SK-N-SH treated with all-trans-retinoic acid at 6 μM for 48 hours (cell line): ENCODE measurements around the gene OPTN.

Experiments used
- ATAC-seq: fragments of 200-7000 bp; cut with Tn5 transposase; 3 replicates; pipeline ENCODE4 v1.9.1; 2020; ENCODE audit warnings: mild to moderate bottlenecking, moderate library complexity
- ARNTL ChIP-seq: fragments of 450-650 bp; formaldehyde crosslinking; IDR thresholded peaks from 2 replicates; pipeline ENCODE4 v1.5.0; 2020; ENCODE audit warnings: low read depth, mild to moderate bottlenecking, moderate library complexity, borderline replicate concordance
- BACH2 ChIP-seq: fragments of 250-450 bp; sonication (Bioruptor Pico); IDR thresholded peaks from 2 replicates; pipeline ENCODE4 v1.9.0; 2021; ENCODE audit warnings: mild to moderate bottlenecking, borderline replicate concordance
- CSDC2 ChIP-seq: fragments of 250-450 bp; sonication (Bioruptor Pico); IDR thresholded peaks from 2 replicates; pipeline ENCODE4 v1.5.0; 2020; ENCODE audit warnings: mild to moderate bottlenecking, moderate library complexity
- CSRNP3 ChIP-seq: fragments of 250-450 bp; sonication (Bioruptor Pico); IDR thresholded peaks from 2 replicates; pipeline ENCODE4 v1.5.1; 2021; ENCODE audit warnings: mild to moderate bottlenecking, moderate library complexity
- ESRRG ChIP-seq: fragments of 250-450 bp; sonication (Bioruptor Pico); IDR thresholded peaks from 2 replicates; pipeline ENCODE4 v1.6.1; 2021; ENCODE audit warnings: mild to moderate bottlenecking
- GLIS3 ChIP-seq: fragments of 250-450 bp; sonication (Bioruptor Pico); IDR thresholded peaks from 2 replicates; pipeline ENCODE4 v1.5.0; 2020; ENCODE audit warnings: mild to moderate bottlenecking, moderate library complexity
- POU6F1 ChIP-seq: fragments of 250-450 bp; sonication (Bioruptor Pico); IDR thresholded peaks from 2 replicates; pipeline ENCODE4 v1.8.0; 2021; ENCODE audit warnings: low read depth, mild to moderate bottlenecking, moderate library complexity, borderline replicate concordance
- PPARA ChIP-seq: fragments of 250-450 bp; sonication (Bioruptor Pico); IDR thresholded peaks from 2 replicates; pipeline ENCODE4 v1.5.0; 2020; ENCODE audit warnings: mild to moderate bottlenecking, borderline replicate concordance
- RARB ChIP-seq: fragments of 250-450 bp; sonication (Bioruptor Pico); IDR thresholded peaks from 2 replicates; pipeline ENCODE4 v1.8.0; 2021; ENCODE audit warnings: mild to moderate bottlenecking, moderate library complexity
- SNAI2 ChIP-seq: fragments of 250-450 bp; sonication (Bioruptor Pico); IDR thresholded peaks from 2 replicates; pipeline ENCODE4 v1.5.0; 2020; ENCODE audit warnings: mild to moderate bottlenecking, moderate library complexity
- TCF4 ChIP-seq: fragments of 250-450 bp; sonication (Bioruptor Pico); IDR thresholded peaks from 2 replicates; pipeline ENCODE4 v1.8.0; 2021; ENCODE audit warnings: mild to moderate bottlenecking, moderate library complexity, borderline replicate concordance
- TSHZ2 ChIP-seq: fragments of 250-450 bp; sonication (Bioruptor Pico); IDR thresholded peaks from 2 replicates; pipeline ENCODE4 v1.5.0; 2020; ENCODE audit warnings: mild to moderate bottlenecking, moderate library complexity
- ZC3H10 ChIP-seq: fragments of 250-450 bp; sonication (Bioruptor Pico); IDR thresholded peaks from 2 replicates; pipeline ENCODE4 v1.5.1; 2021; ENCODE audit warnings: mild to moderate bottlenecking, moderate library complexity
- ZFP30 ChIP-seq: fragments of 450-650 bp; formaldehyde crosslinking; IDR thresholded peaks from 2 replicates; pipeline ENCODE4 v1.5.0; 2022; ENCODE audit warnings: mild to moderate bottlenecking, moderate library complexity
- ZNF565 ChIP-seq: fragments of 450-650 bp; formaldehyde crosslinking; conservative IDR thresholded peaks from 2 replicates; pipeline ENCODE4 v1.5.0; 2020; ENCODE audit warnings: low read depth, mild to moderate bottlenecking, moderate library complexity
- ZNF70 ChIP-seq: fragments of 450-650 bp; formaldehyde crosslinking; IDR thresholded peaks from 2 replicates; pipeline ENCODE4 v1.5.0; 2020; ENCODE audit warnings: mild to moderate bottlenecking, moderate library complexity
- ZNF8 ChIP-seq: fragments of 450-650 bp; formaldehyde crosslinking; IDR thresholded peaks from 2 replicates; pipeline ENCODE4 v1.5.0; 2020; ENCODE audit warnings: mild to moderate bottlenecking, moderate library complexity
- TF ChIP-seq, protein P1 (sequence below): fragments of 250-450 bp; sonication (Bioruptor Pico); IDR thresholded peaks from 2 replicates; pipeline ENCODE4 v1.5.1; 2020; ENCODE audit warnings: low read depth, mild to moderate bottlenecking, moderate library complexity

The OPTN gene

GRCh38 chr10:13105184-13105583 is 5.2 kb downstream of the OPTN start:
- ATAC-seq = no peak

DNA sequence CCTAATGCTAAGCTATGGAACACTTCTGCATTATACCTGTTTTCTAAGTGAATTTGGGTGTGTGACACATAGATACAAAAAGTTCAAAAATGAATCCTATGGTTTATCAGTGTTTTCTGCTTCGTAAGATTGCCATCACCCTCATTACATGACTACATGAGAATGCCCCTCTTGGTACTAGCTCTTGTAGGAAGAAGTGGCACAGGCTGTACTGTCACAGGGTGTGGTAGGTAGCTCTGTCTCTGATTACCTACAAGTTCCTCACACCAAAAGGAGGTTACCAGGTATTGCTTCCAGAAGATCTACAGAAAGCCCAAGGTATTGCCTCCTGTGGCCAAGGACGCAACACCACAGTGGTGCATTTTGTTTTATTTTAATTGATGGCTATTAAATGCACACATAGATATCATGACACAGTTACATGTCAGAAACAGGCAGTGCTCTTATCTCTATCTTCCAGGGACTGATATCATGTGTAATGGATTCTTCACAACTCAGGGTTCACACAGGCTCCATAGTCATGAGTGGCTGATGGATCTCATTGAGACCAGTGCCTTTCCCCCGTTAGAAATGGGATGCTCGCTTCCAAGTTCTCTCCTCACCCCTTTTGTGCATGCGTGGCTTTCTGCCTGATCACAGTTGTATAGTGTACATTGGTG is 6.6 kb downstream of the OPTN start:
- no peak for ATAC-seq
- TF ChIP-seq PPARA (CRISPR knock-in tag) (no peak), POU6F1 (CRISPR knock-in tag) (no peak), ZNF70 (no peak)

More at GRCh38 chr10:13105184-13105583, 5.2 kb downstream of the OPTN start:
- TF ChIP-seq POU6F1 (CRISPR knock-in tag) (no peak), ARNTL (CRISPR knock-in tag) (no peak)

DNA sequence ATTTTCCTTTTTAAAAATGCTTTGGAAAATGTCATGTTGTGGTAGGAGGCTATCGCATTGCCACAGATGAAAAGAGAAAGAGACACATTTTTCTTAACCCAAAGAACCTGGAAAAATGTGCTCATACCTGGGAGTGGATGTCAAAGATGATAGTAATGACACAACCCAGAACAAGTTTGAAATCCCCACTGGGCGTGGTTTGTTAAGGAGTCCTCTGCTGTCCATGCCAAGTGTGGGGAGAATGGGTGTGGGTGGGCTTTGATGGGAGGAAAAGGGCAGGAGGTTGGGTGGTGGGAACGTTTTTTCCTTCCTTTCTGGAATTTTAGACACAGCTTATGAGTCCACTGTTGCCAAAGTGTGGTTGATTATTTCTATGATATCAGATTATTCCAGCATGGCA is 10.9 kb downstream of the OPTN start:
- TF ChIP-seq ARNTL (CRISPR knock-in tag) = no peak
- TF ChIP-seq ZNF565 (CRISPR knock-in tag) = no peak
- TF ChIP-seq TSHZ2 = no peak
- TF ChIP-seq, protein P1, sequence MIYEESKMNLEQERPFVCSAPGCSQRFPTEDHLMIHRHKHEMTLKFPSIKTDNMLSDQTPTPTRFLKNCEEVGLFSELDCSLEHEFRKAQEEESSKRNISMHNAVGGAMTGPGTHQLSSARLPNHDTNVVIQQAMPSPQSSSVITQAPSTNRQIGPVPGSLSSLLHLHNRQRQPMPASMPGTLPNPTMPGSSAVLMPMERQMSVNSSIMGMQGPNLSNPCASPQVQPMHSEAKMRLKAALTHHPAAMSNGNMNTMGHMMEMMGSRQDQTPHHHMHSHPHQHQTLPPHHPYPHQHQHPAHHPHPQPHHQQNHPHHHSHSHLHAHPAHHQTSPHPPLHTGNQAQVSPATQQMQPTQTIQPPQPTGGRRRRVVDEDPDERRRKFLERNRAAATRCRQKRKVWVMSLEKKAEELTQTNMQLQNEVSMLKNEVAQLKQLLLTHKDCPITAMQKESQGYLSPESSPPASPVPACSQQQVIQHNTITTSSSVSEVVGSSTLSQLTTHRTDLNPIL (CRISPR knock-in tag) = no peak
- TF ChIP-seq RARB = no peak
- no peak for TF ChIP-seq CSDC2
- TF ChIP-seq ZFP30 = no peak
- no peak for TF ChIP-seq ZNF70
- no peak for TF ChIP-seq CSRNP3 (CRISPR knock-in tag)
- TF ChIP-seq POU6F1 (CRISPR knock-in tag) = no peak

DNA sequence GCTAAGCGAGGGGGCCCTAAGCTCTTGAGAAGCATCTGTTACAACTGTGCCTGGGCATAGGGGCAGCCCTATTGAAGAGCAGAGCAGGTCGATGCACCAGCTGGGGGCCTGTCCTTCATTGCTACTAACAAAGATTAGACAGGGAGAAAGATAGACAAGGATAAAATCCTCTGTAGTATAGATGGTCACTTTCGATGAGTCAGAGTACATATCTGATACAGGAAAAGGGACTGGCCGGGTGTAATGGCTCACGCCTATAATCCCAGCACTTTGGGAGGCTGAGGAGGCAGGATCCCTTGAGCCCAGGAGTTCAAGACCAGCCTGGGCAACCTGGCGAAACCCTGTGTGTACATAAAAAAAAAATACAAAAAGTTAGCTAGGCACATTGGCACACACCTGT is 13.6 kb downstream of the OPTN start:
- TF ChIP-seq CSRNP3 (CRISPR knock-in tag) (no peak), ZNF8 (no peak), ESRRG (no peak), GLIS3 (no peak), BACH2 (no peak), ZC3H10 (no peak), TCF4 (CRISPR knock-in tag) (no peak), SNAI2 (no peak), ARNTL (CRISPR knock-in tag) (no peak), ZNF70 (no peak)
- TF ChIP-seq, protein P1 (CRISPR knock-in tag) = no peak
- ATAC-seq = no peak

More for the DNA sequence above, 10.9 kb downstream of the OPTN start:
- no peak for ATAC-seq
